K562 (cell line): ENCODE measurements around the gene ERH. TPM values are rescaled to one million over a fixed set of nuclear protein-coding genes. Genes with fewer than 3 reads are reported as not detected.

Experiments
- ATAC-seq: fragments of 200-7000 bp; cut with Tn5 transposase; 3 replicates; pipeline ENCODE4 v1.9.1; 2020; ENCODE audit warnings: moderate library complexity
- BruUV-seq: library from RNA; stranded (reverse); fragments of 400-500 nt; replicated peaks from 2 replicates; lab custom pipeline; 2021; lab: Mats Ljungman, UMichigan
- CTCF ChIA-PET: fragments of 300-600 bp; formaldehyde crosslinking; extraction: SDS; loops from one replicate; lab custom pipeline; 2021; ENCODE audit warnings: low intra/inter-chr PET ratio; lab: Yijun Ruan, JAX
- POLR2A ChIA-PET: fragments of 300-600, 350-650 bp; sonication (Branson Sonifier 250); formaldehyde crosslinking; extraction: SDS; loops from one replicate; lab custom pipeline; 2021; ENCODE audit warnings: antibody characterized with exemption, inconsistent platforms; lab: Yijun Ruan, JAX
- DNase-seq, 4 experiments: peaks; one replicate each; pipeline versions ENCODE4 v3.0.0 to v3.0.0-alpha.2; 2011 to 2018; ENCODE audit warnings: low spot score in 3 of 4, mixed read lengths in 3 of 4; ENCODE audit errors: extremely low read depth in 1 of 4
- FAIRE-seq: peaks from 2 replicates; lab custom pipeline; 2011; peaks lifted over from hg19 to GRCh38; lab: Jason Lieb, UNC
- H2AFZ ChIP-seq: 2 replicates; pipeline ENCODE4 v1.6.0; 2011; ENCODE audit warnings: low read depth, low read length, control low read depth, inconsistent platforms
- H3K27ac ChIP-seq: fragments of 200-600 bp; 3 replicates; pipeline ENCODE4 v1.8.0; 2011; ENCODE audit warnings: low read depth, mild to moderate bottlenecking, control low read depth, inconsistent platforms, low read length, moderate library complexity, mixed read lengths; ENCODE audit errors: extremely low read depth
- H3K27me3 ChIP-seq, 2 experiments: fragments of 300-600 bp in 1 of 2; 2 replicates in 1 of 2; 3 replicates in 1 of 2; pipeline versions ENCODE4 v1.6.0 to v1.8.0; 2011; ENCODE audit warnings: inconsistent platforms in 2 of 2, low read length in 2 of 2, mild to moderate bottlenecking in 1 of 2, mixed read lengths in 1 of 2, moderate library complexity in 1 of 2; ENCODE audit not compliant: control insufficient read depth in 2 of 2, insufficient read depth in 2 of 2
- H3K36me3 ChIP-seq: fragments of 300-600 bp; 3 replicates; pipeline ENCODE4 v1.8.0; 2011; ENCODE audit warnings: mild to moderate bottlenecking, low read length, inconsistent platforms; ENCODE audit not compliant: control insufficient read depth, insufficient read depth
- H3K4me1 ChIP-seq, 2 experiments: fragments of 200-600 bp in 1 of 2; replicated peaks in 1 of 2; 2 replicates in 1 of 2; 3 replicates in 1 of 2; pipeline versions ENCODE4 v1.5.1 to v1.8.0; 2011; ENCODE audit warnings: inconsistent platforms in 2 of 2, low read length in 2 of 2, mild to moderate bottlenecking in 1 of 2, mixed read lengths in 1 of 2, moderate library complexity in 1 of 2; ENCODE audit not compliant: control insufficient read depth in 2 of 2, insufficient read depth in 2 of 2
- H3K4me2 ChIP-seq: 2 replicates; pipeline ENCODE4 v1.6.1; 2011; ENCODE audit warnings: low read length, control low read depth, inconsistent platforms, mixed read lengths; ENCODE audit not compliant: insufficient read depth
- H3K4me3 ChIP-seq: fragments of 200-600 bp; sonication (generic), shearing (Covaris generic); 2 replicates; pipeline ENCODE4 v1.5.1; 2016; ENCODE audit warnings: control low read depth, inconsistent platforms
- H3K79me2 ChIP-seq: fragments of 200-600 bp; 3 replicates; pipeline ENCODE4 v1.8.0; 2011; ENCODE audit warnings: low read length, inconsistent platforms; ENCODE audit not compliant: control insufficient read depth, insufficient read depth
- H3K9ac ChIP-seq, 2 experiments: 2 replicates each; pipeline versions ENCODE4 v1.6.0 to v1.6.1; 2011; ENCODE audit warnings: low read depth in 2 of 2, low read length in 2 of 2, control low read depth in 1 of 2, inconsistent platforms in 1 of 2, mild to moderate bottlenecking in 1 of 2, mixed read lengths in 1 of 2; ENCODE audit not compliant: insufficient read depth in 1 of 2
- H3K9me1 ChIP-seq: one replicate; pipeline ENCODE4 v1.6.0; 2011; ENCODE audit warnings: inconsistent platforms, mild to moderate bottlenecking, low read length, moderate library complexity; ENCODE audit not compliant: control insufficient read depth, insufficient read depth
- H3K9me3 ChIP-seq: replicated peaks from 2 replicates; pipeline ENCODE4 v1.5.1; 2011; ENCODE audit warnings: low read depth, low read length, inconsistent platforms; ENCODE audit not compliant: control insufficient read depth, insufficient read depth
- H4K20me1 ChIP-seq: replicated peaks from 2 replicates; pipeline ENCODE4 v1.6.1; 2011; ENCODE audit warnings: low read length, inconsistent platforms, mixed read lengths; ENCODE audit not compliant: control insufficient read depth, insufficient read depth
- E2F3 ChIP-seq: fragments of 250-450 bp; sonication (Bioruptor Pico); IDR thresholded peaks from 2 replicates; pipeline ENCODE4 v1.4.0; 2020; ENCODE audit warnings: mild to moderate bottlenecking
- E2F4 ChIP-seq: sonication (generic); formaldehyde crosslinking; IDR thresholded peaks from 2 replicates; pipeline ENCODE4 v1.8.0; 2022; ENCODE audit warnings: mild to moderate bottlenecking, low read depth, missing genetic modification reagents
- HDAC6 ChIP-seq: IDR thresholded peaks from 2 replicates; pipeline ENCODE4 v1.6.1; 2012; ENCODE audit warnings: low read depth, mild to moderate bottlenecking, control low read depth, inconsistent platforms, low read length, moderate library complexity
- HNRNPH1 ChIP-seq: fragments of 200-400 bp; formaldehyde crosslinking; optimal IDR thresholded peaks from 2 replicates; pipeline ENCODE3; 2017; ENCODE audit warnings: low read depth, mild to moderate bottlenecking, low read length, moderate library complexity
- SP2 ChIP-seq: IDR thresholded peaks from 2 replicates; pipeline ENCODE4 v1.6.1; 2011; ENCODE audit warnings: mild to moderate bottlenecking, low read depth, low read length, moderate library complexity; ENCODE audit not compliant: poor library complexity, severe bottlenecking; ENCODE audit errors: extremely low read depth
- WGBS: fragments of 100-300 bp; shearing (Covaris generic); methylation state at CpG from one replicate; pipeline ENCODE4 v1.1.6; 2016; ENCODE audit warnings: low coverage, mixed read lengths; ENCODE audit not compliant: insufficient coverage; ENCODE audit errors: missing lambda C conversion rate; 5-methylcytosine and 5-hydroxymethylcytosine counted together
- in situ Hi-C: fragments of 300-500 bp; cut with MboI; formaldehyde crosslinking; loops from 4 replicates; pipeline ENCODE4 v1.15.0; 2018; ENCODE audit warnings: inconsistent platforms, mixed read lengths
- intact Hi-C: fragments of 100-400 bp; cut with micrococcal nuclease; formaldehyde crosslinking; loops from 2 replicates; pipeline ENCODE4 v1.14.2; 2022
- polyA plus RNA-seq, 8 experiments: library from polyadenylated mRNA; depleted of rRNA in 4 of 8; stranded (reverse) in 5 of 8; unstranded in 3 of 8; fragments of >200 nt; fragmentation: Nextera tagmentation in 2 of 8; fragmentation: Illumina TruSeq in 1 of 8; extraction: Ambion mirVana in 2 of 8; extraction: Trizol in 1 of 8; gene quantifications; 2 replicates each; pipeline versions ENCODE4 v1.2.1 to v1.2.3, GENCODE V29; 2011 to 2014; ENCODE audit warnings: inconsistent platforms in 1 of 8, missing spikeins in 1 of 8
- total RNA-seq, 7 experiments: library from RNA; depleted of rRNA in 6 of 7; stranded (reverse); fragments of >200 nt in 6 of 7; fragmentation: Illumina TruSeq in 2 of 7; extraction: Trizol in 2 of 7; gene quantifications; 2 replicates each; pipeline versions ENCODE4 v1.2.1 to v1.2.3, GENCODE V29; 2011 to 2021; ENCODE audit warnings: low replicate concordance in 1 of 7
- TF ChIP-seq, protein P1 (sequence below), 2 experiments: fragments of 450-650 bp; IDR thresholded peaks; 2 replicates each; pipeline ENCODE4 v1.6.1; 2016; ENCODE audit warnings: mild to moderate bottlenecking in 2 of 2, borderline replicate concordance in 1 of 2, low read depth in 1 of 2, moderate library complexity in 1 of 2
- TF ChIP-seq, protein P2 (sequence below): sonication (generic); formaldehyde crosslinking; IDR thresholded peaks from 2 replicates; pipeline ENCODE4 v1.8.1; 2023; ENCODE audit warnings: missing genetic modification reagents, mild to moderate bottlenecking, borderline replicate concordance

Gene ERH
- total and polyA plus RNA-seq, 9 of the 15 experiments (the other 6 are each of a cell fraction or from before 2014, with no cell fraction given): 78.2 to 474 (median 250) TPM

GRCh38 chr14:69372146-69372545 lies 26.0 kb downstream of the ERH start:
- 77% methylated on average over 3 of the region's 3 CpGs for WGBS
- no peaks in the 10 kb centered on the region for H3K9me3 ChIP-seq
- H3K79me2 ChIP-seq: no peaks in the 10 kb centered on the region
- no peaks in the 10 kb centered on the region for H3K4me1 ChIP-seq
- no peak overlapping the region for H2AFZ ChIP-seq
- CTCF ChIA-PET: interaction anchor here (0.6 kb wide), 1 partner anchor 45 kb away, joined by 3 read pairs; no protein-coding TSS in a partner anchor
- H3K27ac ChIP-seq: no peak overlapping the region
- H3K4me3 ChIP-seq: no peak overlapping the region
- H3K9ac ChIP-seq: no peak overlapping the region
- H3K36me3 ChIP-seq: peaks cover 10% of the 10 kb centered on the region; the same call in 2 of the 3 replicates
- no peaks in the 10 kb centered on the region for H3K9me1 ChIP-seq
- no peaks in the 10 kb centered on the region for H4K20me1 ChIP-seq
- intact Hi-C loops: no loop called here
- no peaks in the 10 kb centered on the region for H3K27me3 ChIP-seq
- no peak for ATAC-seq
- BruUV-seq: no TSS peak
- H3K4me2 ChIP-seq: no peak overlapping the region
- FAIRE-seq: no peak
- POLR2A ChIA-PET: no interaction called here
- DNase-seq: no peak
- in situ Hi-C loops: no loop called here
- TF ChIP-seq E2F3 (CRISPR knock-in tag): no peak
- TF ChIP-seq, protein P1, sequence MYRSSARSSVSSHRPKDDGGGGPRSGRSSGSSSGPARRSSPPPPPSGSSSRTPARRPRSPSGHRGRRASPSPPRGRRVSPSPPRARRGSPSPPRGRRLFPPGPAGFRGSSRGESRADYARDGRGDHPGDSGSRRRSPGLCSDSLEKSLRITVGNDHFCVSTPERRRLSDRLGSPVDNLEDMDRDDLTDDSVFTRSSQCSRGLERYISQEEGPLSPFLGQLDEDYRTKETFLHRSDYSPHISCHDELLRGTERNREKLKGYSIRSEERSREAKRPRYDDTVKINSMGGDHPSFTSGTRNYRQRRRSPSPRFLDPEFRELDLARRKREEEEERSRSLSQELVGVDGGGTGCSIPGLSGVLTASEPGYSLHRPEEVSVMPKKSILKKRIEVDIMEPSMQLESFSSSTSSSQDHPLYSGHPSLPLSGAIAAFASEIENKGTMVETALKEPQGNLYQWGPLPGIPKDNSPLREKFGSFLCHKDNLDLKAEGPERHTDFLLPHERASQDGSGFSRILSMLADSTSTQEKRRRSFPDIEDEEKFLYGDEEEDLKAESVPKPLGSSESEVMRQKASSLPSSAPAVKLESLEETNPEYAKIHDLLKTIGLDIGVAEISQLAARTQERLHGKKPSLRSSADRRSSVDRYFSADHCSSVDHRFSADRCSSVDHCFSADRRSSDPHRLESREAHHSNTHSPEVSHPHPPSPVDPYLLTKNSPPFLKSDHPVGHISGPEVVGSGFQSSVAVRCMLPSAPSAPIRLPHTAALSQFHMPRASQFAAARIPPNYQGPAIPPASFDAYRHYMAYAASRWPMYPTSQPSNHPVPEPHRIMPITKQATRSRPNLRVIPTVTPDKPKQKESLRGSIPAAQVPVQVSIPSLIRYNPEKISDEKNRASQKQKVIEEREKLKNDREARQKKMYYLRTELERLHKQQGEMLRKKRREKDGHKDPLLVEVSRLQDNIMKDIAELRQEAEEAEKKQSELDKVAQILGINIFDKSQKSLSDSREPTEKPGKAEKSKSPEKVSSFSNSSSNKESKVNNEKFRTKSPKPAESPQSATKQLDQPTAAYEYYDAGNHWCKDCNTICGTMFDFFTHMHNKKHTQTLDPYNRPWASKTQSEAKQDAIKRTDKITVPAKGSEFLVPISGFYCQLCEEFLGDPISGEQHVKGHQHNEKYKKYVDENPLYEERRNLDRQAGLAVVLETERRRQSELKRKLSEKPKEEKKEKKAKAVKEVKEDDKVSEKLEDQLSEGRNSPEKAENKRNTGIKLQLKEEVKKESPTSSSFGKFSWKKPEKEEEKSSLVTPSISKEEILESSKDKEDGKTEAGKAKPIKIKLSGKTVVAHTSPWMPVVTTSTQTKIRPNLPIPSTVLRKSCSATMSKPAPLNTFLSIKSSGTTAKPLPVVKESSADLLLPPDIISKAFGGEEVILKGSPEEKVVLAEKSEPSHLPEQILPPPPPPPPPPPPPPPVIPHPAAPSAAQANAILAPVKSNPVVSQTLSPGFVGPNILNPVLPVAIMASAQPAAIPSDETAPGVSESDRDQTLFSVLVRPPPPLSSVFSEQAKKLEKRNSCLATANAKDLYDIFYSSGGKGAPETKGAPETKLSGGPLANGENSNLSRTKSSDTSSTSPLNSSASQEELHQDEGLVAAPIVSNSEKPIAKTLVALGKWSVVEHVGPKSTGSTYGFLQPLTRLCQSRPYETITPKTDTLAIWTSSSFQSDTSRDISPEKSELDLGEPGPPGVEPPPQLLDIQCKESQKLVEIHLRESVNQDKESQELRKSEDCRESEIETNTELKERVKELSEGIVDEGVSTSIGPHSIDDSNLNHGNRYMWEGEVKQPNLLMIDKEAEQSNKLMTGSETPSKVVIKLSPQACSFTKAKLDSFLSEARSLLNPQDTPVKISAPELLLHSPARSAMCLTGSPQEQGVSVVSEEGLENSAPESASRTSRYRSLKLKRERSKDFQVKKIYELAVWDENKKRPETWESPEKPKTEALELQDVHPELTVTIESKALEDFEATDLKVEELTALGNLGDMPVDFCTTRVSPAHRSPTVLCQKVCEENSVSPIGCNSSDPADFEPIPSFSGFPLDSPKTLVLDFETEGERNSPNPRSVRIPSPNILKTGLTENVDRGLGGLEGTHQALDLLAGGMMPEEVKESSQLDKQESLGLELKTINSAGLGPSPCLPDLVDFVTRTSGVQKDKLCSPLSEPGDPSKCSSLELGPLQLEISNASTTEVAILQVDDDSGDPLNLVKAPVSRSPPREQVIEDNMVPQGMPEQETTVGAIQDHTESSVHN (IDR thresholded peaks at IDR 0.05; ENCODE audit: borderline replicate concordance in 1 of 2, low read depth in 1 of 2): no peak
- TF ChIP-seq HDAC6: no peak
- TF ChIP-seq SP2: no peak
- TF ChIP-seq E2F4: no peak
- TF ChIP-seq, protein P2, sequence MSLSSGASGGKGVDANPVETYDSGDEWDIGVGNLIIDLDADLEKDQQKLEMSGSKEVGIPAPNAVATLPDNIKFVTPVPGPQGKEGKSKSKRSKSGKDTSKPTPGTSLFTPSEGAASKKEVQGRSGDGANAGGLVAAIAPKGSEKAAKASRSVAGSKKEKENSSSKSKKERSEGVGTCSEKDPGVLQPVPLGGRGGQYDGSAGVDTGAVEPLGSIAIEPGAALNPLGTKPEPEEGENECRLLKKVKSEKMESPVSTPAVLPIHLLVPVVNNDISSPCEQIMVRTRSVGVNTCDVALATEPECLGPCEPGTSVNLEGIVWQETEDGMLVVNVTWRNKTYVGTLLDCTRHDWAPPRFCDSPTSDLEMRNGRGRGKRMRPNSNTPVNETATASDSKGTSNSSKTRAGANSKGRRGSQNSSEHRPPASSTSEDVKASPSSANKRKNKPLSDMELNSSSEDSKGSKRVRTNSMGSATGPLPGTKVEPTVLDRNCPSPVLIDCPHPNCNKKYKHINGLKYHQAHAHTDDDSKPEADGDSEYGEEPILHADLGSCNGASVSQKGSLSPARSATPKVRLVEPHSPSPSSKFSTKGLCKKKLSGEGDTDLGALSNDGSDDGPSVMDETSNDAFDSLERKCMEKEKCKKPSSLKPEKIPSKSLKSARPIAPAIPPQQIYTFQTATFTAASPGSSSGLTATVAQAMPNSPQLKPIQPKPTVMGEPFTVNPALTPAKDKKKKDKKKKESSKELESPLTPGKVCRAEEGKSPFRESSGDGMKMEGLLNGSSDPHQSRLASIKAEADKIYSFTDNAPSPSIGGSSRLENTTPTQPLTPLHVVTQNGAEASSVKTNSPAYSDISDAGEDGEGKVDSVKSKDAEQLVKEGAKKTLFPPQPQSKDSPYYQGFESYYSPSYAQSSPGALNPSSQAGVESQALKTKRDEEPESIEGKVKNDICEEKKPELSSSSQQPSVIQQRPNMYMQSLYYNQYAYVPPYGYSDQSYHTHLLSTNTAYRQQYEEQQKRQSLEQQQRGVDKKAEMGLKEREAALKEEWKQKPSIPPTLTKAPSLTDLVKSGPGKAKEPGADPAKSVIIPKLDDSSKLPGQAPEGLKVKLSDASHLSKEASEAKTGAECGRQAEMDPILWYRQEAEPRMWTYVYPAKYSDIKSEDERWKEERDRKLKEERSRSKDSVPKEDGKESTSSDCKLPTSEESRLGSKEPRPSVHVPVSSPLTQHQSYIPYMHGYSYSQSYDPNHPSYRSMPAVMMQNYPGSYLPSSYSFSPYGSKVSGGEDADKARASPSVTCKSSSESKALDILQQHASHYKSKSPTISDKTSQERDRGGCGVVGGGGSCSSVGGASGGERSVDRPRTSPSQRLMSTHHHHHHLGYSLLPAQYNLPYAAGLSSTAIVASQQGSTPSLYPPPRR (CRISPR knock-in tag): no peak
- TF ChIP-seq HNRNPH1: no peak
